H1 (cell line): ENCODE data around the gene GRAMD4.

Source experiments
- BCL11A ChIP-seq, 2 experiments: IDR thresholded peaks; one replicate each; pipeline ENCODE4 v1.6.1; 2011; ENCODE audit warnings: low read depth in 2 of 2, low read length in 2 of 2, mild to moderate bottlenecking in 2 of 2
- CTCF ChIP-seq, 3 experiments: IDR thresholded peaks; 1 replicate in 2 of 3; 2 replicates in 1 of 3; pipeline versions ENCODE4 v1.5.1 to v1.6.1; 2011; ENCODE audit warnings: low read length in 3 of 3, mild to moderate bottlenecking in 3 of 3, inconsistent platforms in 2 of 3, low read depth in 1 of 3, moderate library complexity in 1 of 3; ENCODE audit not compliant: insufficient read depth in 1 of 3; ENCODE audit errors: control extremely low read depth in 1 of 3
- EGR1 ChIP-seq: IDR thresholded peaks from 2 replicates; pipeline ENCODE4 v1.6.1; 2011; ENCODE audit warnings: low read depth, low read length, borderline replicate concordance
- EZH2 ChIP-seq: fragments of 200-600 bp; sonication (generic); IDR thresholded peaks from 2 replicates; pipeline ENCODE4 v1.7.1; 2012; ENCODE audit warnings: low read depth, mild to moderate bottlenecking, moderate library complexity, low read length, inconsistent platforms; ENCODE audit not compliant: severe bottlenecking
- HDAC2 ChIP-seq, 2 experiments: fragments of 300-600 bp in 1 of 2; sonication (generic) in 1 of 2; IDR thresholded peaks; 2 replicates each; pipeline ENCODE4 v1.6.1; 2011 to 2012; ENCODE audit warnings: low read depth in 2 of 2, low read length in 2 of 2, mild to moderate bottlenecking in 2 of 2, moderate library complexity in 2 of 2, borderline replicate concordance in 1 of 2, inconsistent platforms in 1 of 2
- NANOG ChIP-seq: IDR thresholded peaks from 2 replicates; pipeline ENCODE4 v1.6.1; 2011; ENCODE audit warnings: low read length, low read depth, mild to moderate bottlenecking, inconsistent platforms; ENCODE audit not compliant: insufficient read depth, poor library complexity, severe bottlenecking
- POLR2AphosphoS5 ChIP-seq: IDR thresholded peaks from 2 replicates; pipeline ENCODE4 v1.6.1; 2011; ENCODE audit warnings: low read depth, low read length
- POU5F1 ChIP-seq: IDR thresholded peaks from 2 replicates; pipeline ENCODE4 v1.6.1; 2011; ENCODE audit warnings: low read depth, mild to moderate bottlenecking, low read length, moderate library complexity
- TAF1 ChIP-seq: IDR thresholded peaks from 2 replicates; pipeline ENCODE4 v1.6.1; 2011; ENCODE audit warnings: mild to moderate bottlenecking, low read depth, low read length

- TF ChIP-seq EZH2 (no peak), HDAC2 (IDR thresholded peaks at IDR 0.05; ENCODE audit: borderline replicate concordance in 1 of 2, low read depth in 2 of 2, low read length in 2 of 2) (no peak), BCL11A (IDR thresholded peaks at IDR 0.05; ENCODE audit: low read depth in 2 of 2, low read length in 2 of 2) (no peak), TAF1 (no peak), CTCF (IDR thresholded peaks at IDR 0.05; ENCODE audit: control extremely low read depth in 1 of 3, insufficient read depth in 1 of 3, low read depth in 1 of 3, low read length in 3 of 3) (no peak), EGR1 (no peak), POU5F1 (no peak), POLR2AphosphoS5 (no peak), NANOG (no peak)
Measured at GRCh38 chr22:46682011-46682731, 62.0 kb downstream of the GRAMD4 start.
